ENCODE results near the gene MYO5A.
A peak's percentile ranks its signal among the peaks of the same experiment; 100 is the strongest.
"Not testable (repeated sequence)": the region's sequence is repeated elsewhere in the genome, so short reads cannot be mapped to it uniquely, and the experiment has no call there.

Gene MYO5A

DNA sequence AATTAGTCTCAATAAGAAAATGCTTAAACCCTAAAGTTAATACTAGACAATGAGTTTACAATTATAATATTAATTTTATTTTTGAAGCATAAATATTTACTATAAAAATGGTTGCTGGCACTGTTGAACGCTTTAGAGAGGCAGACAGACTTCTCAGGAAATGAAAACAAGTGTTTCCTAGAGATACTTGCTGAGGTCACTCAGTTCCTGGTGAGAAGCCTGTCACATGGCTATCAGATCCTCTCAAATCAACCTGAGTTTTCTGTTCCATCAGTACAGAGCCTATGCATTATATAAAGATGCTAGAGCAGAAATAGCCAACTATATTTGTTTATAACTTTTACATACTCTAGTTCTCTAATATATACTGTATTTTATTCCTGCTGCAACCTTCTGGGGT is 109.2 kb downstream of the MYO5A start:
- TF ChIP-seq, protein P1, sequence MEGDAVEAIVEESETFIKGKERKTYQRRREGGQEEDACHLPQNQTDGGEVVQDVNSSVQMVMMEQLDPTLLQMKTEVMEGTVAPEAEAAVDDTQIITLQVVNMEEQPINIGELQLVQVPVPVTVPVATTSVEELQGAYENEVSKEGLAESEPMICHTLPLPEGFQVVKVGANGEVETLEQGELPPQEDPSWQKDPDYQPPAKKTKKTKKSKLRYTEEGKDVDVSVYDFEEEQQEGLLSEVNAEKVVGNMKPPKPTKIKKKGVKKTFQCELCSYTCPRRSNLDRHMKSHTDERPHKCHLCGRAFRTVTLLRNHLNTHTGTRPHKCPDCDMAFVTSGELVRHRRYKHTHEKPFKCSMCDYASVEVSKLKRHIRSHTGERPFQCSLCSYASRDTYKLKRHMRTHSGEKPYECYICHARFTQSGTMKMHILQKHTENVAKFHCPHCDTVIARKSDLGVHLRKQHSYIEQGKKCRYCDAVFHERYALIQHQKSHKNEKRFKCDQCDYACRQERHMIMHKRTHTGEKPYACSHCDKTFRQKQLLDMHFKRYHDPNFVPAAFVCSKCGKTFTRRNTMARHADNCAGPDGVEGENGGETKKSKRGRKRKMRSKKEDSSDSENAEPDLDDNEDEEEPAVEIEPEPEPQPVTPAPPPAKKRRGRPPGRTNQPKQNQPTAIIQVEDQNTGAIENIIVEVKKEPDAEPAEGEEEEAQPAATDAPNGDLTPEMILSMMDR (IDR thresholded peaks at IDR 0.05; ENCODE audit: insufficient read depth, low read depth, low read length, missing control alignments), result no peak
- H3K4me3 ChIP-seq (ENCODE audit: low read length), result no peak overlapping the region
- DNase-seq (ENCODE audit: low read depth), result no peak

DNA sequence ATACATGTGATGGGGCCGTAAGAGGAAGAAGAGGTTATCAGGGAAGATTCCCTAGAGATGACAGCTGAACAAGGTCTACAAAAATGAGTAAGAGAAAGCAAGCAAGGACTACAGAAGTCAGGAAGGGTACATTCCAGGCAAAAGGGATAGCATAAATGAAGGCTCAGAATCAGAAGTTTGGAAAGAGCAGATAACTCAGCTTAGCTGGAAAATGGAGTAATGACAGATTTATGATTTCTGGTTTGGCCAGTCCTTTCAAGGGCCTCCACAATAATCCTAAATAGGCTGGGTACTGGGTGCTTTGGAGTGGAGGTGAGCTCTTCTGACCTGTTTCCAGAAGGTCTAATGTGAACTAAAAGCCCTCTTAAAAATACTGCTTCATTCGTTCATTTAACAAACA is 110.7 kb downstream of the MYO5A start:
- no peak for DNase-seq (ENCODE audit: low read depth)
- H3K4me3 ChIP-seq (ENCODE audit: low read length), result no peak overlapping the region
- TF ChIP-seq, protein P1 (IDR thresholded peaks at IDR 0.05; ENCODE audit: insufficient read depth, low read depth, low read length, missing control alignments), result no peak

DNA sequence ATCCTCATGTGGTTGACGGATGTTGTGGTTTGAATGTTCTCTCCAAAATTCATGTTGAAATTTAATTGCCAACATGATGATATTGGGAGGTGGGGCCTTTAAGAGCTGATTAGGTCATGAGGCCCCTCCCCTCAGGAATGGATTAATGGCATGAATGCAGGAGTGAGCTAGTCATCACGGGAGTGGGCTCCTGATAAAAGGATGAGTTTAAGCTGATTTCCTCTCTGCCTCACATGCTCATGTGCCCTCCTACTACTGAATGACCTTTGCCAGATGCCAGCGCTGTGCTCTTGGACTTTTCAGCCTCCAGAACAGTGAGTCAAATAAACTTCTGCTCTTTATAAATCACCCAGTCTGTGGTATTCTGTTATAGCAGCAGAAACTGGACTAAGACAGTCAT is 111.2 kb downstream of the MYO5A start:
- TF ChIP-seq, protein P1 (IDR thresholded peaks at IDR 0.05; ENCODE audit: insufficient read depth, low read depth, low read length, missing control alignments), result no peak
- no peak overlapping the region for H3K4me3 ChIP-seq (ENCODE audit: low read length)
- DNase-seq (ENCODE audit: low read depth), result peak; percentile 33

DNA sequence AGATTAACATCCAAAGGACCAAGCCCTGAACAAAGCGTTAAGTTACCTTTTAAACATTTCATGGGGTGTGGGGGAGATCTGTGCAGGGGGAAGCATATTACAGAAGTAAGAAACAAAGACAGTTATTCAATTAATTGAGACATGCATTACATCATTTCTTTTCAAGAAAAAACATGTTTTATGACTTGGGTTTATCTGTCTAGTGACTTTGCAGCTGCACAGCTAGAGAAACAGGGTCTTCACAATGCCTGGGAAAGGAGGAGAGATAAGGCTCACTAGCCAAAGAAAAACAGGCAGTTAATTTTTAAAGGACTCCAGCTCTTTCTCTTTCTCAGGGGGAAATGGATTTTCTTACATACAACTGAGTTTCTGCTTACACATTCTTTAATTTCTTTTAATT is 112.1 kb downstream of the MYO5A start:
- not testable (repeated sequence) for DNase-seq (ENCODE audit: low read depth); H3K4me3 ChIP-seq (ENCODE audit: low read length)

DNA sequence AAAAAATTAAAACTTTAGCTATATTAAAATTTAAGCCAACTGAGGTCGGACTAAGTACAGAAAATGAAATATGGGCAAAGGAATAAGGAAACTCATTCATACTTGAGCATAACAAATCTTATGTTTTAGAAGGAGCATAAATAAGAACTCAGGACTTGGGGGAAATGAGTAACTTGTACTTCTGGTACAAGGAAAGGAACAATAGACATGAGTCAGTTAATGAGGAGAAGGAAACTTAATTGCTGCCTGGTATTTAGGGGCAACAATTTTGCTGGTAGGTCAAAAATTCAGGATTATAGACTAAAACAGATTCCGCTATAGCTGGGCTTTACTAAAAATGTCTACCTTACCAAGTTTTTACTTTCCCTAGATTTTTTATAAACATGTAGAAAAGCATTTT is 113.1 kb downstream of the MYO5A start:
- TF ChIP-seq, protein P1 (IDR thresholded peaks at IDR 0.05; ENCODE audit: insufficient read depth, low read depth, low read length, missing control alignments), result no peak
- H3K4me3 ChIP-seq (ENCODE audit: low read length), result no peak overlapping the region
- peak; percentile 18 for DNase-seq (ENCODE audit: low read depth)

DNA sequence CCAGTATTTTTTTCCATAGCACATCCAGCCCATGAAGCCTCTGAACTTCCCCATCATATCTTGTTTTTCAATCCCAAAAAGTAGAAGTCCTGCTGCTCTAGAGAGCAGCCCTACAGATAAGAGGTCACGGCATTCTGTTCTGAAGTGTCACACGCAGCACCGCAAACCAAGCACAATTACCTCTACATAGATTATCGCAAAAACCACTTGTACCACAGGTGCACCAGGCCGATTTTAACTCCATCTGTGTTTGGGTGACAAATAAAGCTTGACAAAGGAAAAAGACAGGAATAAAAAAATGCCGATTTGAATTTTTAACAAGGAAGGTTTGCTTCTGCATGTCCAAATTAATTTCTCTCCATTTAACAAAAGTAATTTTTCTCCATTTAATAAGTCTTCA is 113.7 kb downstream of the MYO5A start:
- TF ChIP-seq, protein P1 (IDR thresholded peaks at IDR 0.05; ENCODE audit: insufficient read depth, low read depth, low read length, missing control alignments), result no peak
- H3K4me3 ChIP-seq (ENCODE audit: low read length), result no peak overlapping the region
- no peak for DNase-seq (ENCODE audit: low read depth)

DNA sequence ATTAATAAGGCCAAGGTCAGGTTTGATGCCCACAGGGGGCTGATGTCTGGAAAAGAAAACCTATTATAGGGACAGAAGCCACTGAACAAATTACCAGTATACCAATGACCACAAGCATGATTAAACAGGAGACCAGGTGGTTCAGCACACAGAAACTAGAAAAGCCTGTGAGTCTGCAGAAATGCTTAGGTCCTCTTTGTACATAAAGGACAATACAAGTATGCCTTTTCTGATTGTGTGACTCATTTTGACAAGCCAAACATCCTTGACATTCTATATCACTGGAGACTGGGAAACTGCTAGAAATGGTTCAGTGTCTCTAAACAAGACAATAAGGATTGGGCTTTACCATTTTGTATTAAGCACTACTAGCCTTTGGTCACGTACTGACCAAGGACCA is 119.9 kb downstream of the MYO5A start:
- H3K4me3 ChIP-seq (ENCODE audit: low read length), result no peak overlapping the region
- TF ChIP-seq, protein P1 (IDR thresholded peaks at IDR 0.05; ENCODE audit: insufficient read depth, low read depth, low read length, missing control alignments), result no peak
- DNase-seq (ENCODE audit: low read depth), result peak; percentile 62

DNA sequence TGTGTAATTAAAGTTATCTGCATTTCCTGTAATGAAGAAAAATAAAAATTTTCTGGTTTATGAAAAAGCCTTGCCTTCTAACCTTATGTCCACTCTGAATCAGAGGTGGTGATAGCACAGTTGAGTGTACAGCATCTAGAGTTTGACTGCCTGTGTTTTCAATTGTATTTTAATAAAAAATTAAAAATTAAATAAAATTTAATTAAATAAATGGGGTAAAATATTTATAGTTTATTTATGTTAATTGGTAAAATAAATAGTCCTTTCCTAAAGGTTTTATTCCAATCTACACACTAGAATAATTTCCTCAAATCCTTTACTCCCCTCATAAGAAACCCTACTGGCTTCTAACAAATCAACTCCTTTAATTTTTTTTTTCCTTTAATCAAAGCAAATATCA is 121.3 kb downstream of the MYO5A start:
- no peak overlapping the region for H3K4me3 ChIP-seq (ENCODE audit: low read length)
- TF ChIP-seq, protein P1 (IDR thresholded peaks at IDR 0.05; ENCODE audit: insufficient read depth, low read depth, low read length, missing control alignments), result no peak
- DNase-seq (ENCODE audit: low read depth), result no peak
